ENCODE measurements around the gene KIF20A.

KIF20A gene

GRCh38 chr5:138177941-138178515, 884 bp upstream of the KIF20A start:
- H3K36me3 ChIP-seq, result peaks cover 17 to 43% (median 23%) of the 10 kb centered on the region in 3 donors
- intact Hi-C loops (cut with DNase I; ENCODE audit: low total_unique reads), result no loop called here

GRCh38 chr5:138179277-138179857, 455 bp downstream of the KIF20A start:
- no peak for DNase-seq
- no peaks in the 10 kb centered on the region for H3K27me3 ChIP-seq
- H3K4me1 ChIP-seq, result peaks cover 6 to 28% (median 21%) of the 10 kb centered on the region in 4 donors
- no peaks in the 10 kb centered on the region for H3K9me3 ChIP-seq
- H3K36me3 ChIP-seq, result peaks cover 12 to 43% (median 13%) of the 10 kb centered on the region in 3 donors
- TF ChIP-seq, protein P1, sequence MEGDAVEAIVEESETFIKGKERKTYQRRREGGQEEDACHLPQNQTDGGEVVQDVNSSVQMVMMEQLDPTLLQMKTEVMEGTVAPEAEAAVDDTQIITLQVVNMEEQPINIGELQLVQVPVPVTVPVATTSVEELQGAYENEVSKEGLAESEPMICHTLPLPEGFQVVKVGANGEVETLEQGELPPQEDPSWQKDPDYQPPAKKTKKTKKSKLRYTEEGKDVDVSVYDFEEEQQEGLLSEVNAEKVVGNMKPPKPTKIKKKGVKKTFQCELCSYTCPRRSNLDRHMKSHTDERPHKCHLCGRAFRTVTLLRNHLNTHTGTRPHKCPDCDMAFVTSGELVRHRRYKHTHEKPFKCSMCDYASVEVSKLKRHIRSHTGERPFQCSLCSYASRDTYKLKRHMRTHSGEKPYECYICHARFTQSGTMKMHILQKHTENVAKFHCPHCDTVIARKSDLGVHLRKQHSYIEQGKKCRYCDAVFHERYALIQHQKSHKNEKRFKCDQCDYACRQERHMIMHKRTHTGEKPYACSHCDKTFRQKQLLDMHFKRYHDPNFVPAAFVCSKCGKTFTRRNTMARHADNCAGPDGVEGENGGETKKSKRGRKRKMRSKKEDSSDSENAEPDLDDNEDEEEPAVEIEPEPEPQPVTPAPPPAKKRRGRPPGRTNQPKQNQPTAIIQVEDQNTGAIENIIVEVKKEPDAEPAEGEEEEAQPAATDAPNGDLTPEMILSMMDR (IDR thresholded peaks at IDR 0.05), result no peak
- no peak overlapping the region for H3K27ac ChIP-seq
- intact Hi-C loops (cut with DNase I; ENCODE audit: low total_unique reads), result no loop called here
- H3K4me3 ChIP-seq, result peak overlapping the region; percentile 66 to 83

More at GRCh38 chr5:138177941-138178515, 884 bp upstream of the KIF20A start:
- H3K4me3 ChIP-seq, result peak overlapping the region; percentile 66 to 83
- TF ChIP-seq, protein P1 (IDR thresholded peaks at IDR 0.05), result no peak
- DNase-seq, result no peak
- no peaks in the 10 kb centered on the region for H3K9me3 ChIP-seq
- peaks cover 6 to 28% (median 21%) of the 10 kb centered on the region in 4 donors for H3K4me1 ChIP-seq
- H3K27ac ChIP-seq, result peak overlapping the region; percentile 77 to 78
- no peaks in the 10 kb centered on the region for H3K27me3 ChIP-seq

- Histone ChIP-seq H3K9me3 (no peaks in the 10 kb centered on the region), H3K27ac (no peak overlapping the region), H3K4me1 (peaks cover 6 to 28% (median 21%) of the 10 kb centered on the region in 4 donors), H3K27me3 (no peaks in the 10 kb centered on the region), H3K36me3 (peaks cover 5 to 43% (median 12%) of the 10 kb centered on the region in 3 donors), H3K4me3 (no peak overlapping the region)
- DNase-seq, result no peak
- intact Hi-C loops (cut with DNase I; ENCODE audit: low total_unique reads), result no loop called here
- TF ChIP-seq, protein P1 (IDR thresholded peaks at IDR 0.05), result no peak
These were observed 1.4 kb downstream of the KIF20A start for GRCh38 chr5:138180183-138180782.

DNA sequence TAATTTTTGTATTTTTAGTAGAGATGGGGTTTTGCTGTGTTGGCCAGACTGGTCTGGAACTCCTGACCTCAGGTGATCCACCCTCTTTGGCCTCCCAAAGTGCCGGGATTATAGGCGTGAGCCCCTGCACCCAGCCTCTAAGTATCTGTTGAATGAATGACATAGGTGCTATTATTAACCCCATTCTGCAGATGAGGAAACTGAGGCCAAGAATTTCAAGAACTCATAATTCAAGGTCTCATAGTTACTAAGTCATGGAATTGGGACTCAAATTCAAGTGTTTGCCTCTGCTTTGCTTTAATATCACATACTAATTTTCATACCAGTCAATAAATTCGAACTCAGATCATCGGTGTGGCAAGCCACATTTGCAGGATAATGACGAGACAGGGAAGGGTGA, 1.9 kb downstream of the KIF20A start:
- H3K4me3 ChIP-seq, result no peak overlapping the region
- no peak for DNase-seq
- H3K27ac ChIP-seq, result no peak overlapping the region
- intact Hi-C loops (cut with DNase I; ENCODE audit: low total_unique reads), result no loop called here
- peaks cover 6 to 28% (median 21%) of the 10 kb centered on the region in 4 donors for H3K4me1 ChIP-seq
- H3K9me3 ChIP-seq, result no peaks in the 10 kb centered on the region
- TF ChIP-seq, protein P1 (IDR thresholded peaks at IDR 0.05), result no peak
- no peaks in the 10 kb centered on the region for H3K27me3 ChIP-seq
- H3K36me3 ChIP-seq, result peaks cover 0 to 43% (median 11%) of the 10 kb centered on the region in 3 donors

GRCh38 chr5:138182808-138183207, 3.9 kb downstream of the KIF20A start:
- TF ChIP-seq, protein P1 (IDR thresholded peaks at IDR 0.05), result no peak
- no peak overlapping the region for H3K4me3 ChIP-seq
- no peak for DNase-seq
- intact Hi-C loops (cut with DNase I; ENCODE audit: low total_unique reads), result no loop called here
- H3K4me1 ChIP-seq, result peaks cover 6 to 8% (median 6%) of the 10 kb centered on the region in 4 donors
- no peaks in the 10 kb centered on the region for H3K27me3 ChIP-seq
- H3K9me3 ChIP-seq, result no peaks in the 10 kb centered on the region
- no peak overlapping the region for H3K27ac ChIP-seq
- H3K36me3 ChIP-seq, result peaks cover 15 to 49% (median 28%) of the 10 kb centered on the region in 3 donors

All from tibial artery (tissue), 4 donors.